ENCODE measurements around the gene DTX2.
"Not testable (repeated sequence)": the region's sequence is repeated elsewhere in the genome, so short reads cannot be mapped to it uniquely, and the experiment has no call there.

The DTX2 gene

GRCh38 chr7:76506643-76507042, 45.1 kb downstream of the DTX2 start:
- not testable (repeated sequence) for DNase-seq; H3K79me2 ChIP-seq (ENCODE audit: control insufficient read depth, insufficient read depth, low read length); H3K4ac ChIP-seq (ENCODE audit: low read depth, low read length); H2AK5ac ChIP-seq (ENCODE audit: low read length); H3K4me1 ChIP-seq (ENCODE audit: control insufficient read depth, low read depth, low read length); H2BK15ac ChIP-seq (replicated peaks; ENCODE audit: low read depth); H3K9ac ChIP-seq (ENCODE audit: low read length); H4K8ac ChIP-seq (ENCODE audit: low read depth, low read length); H3K79me1 ChIP-seq (ENCODE audit: low read length); H2BK5ac ChIP-seq (ENCODE audit: low read length); H3K56ac ChIP-seq (ENCODE audit: low read length); H4K5ac ChIP-seq (ENCODE audit: low read length); H3K27ac ChIP-seq (ENCODE audit: low read depth, low read length); H3K4me3 ChIP-seq (ENCODE audit: low read length); H2BK120ac ChIP-seq (ENCODE audit: low read depth, low read length); H3K4me2 ChIP-seq (ENCODE audit: low read length); H3K27me3 ChIP-seq (ENCODE audit: insufficient read depth, low read length, poor library complexity); H3K36me3 ChIP-seq (ENCODE audit: control insufficient read depth, insufficient read depth, low read length); H3K18ac ChIP-seq (ENCODE audit: low read length); H3K23ac ChIP-seq (ENCODE audit: low read length)
- no CpG with 5 or more reads among the region's 8 CpGs for WGBS (ENCODE audit: extremely low coverage, insufficient coverage, low lambda C conversion rate)

GRCh38 chr7:76507723-76508406, 46.4 kb downstream of the DTX2 start:
- H3K9ac ChIP-seq (ENCODE audit: low read length), result no peak overlapping the region
- no peak overlapping the region for H3K56ac ChIP-seq (ENCODE audit: low read length)
- no peak overlapping the region for H3K18ac ChIP-seq (ENCODE audit: low read length)
- no peak overlapping the region for H2BK5ac ChIP-seq (ENCODE audit: low read length)
- H3K23ac ChIP-seq (ENCODE audit: low read length), result no peak overlapping the region
- 100% methylated on average over 2 of the region's 11 CpGs for WGBS (ENCODE audit: extremely low coverage, insufficient coverage, low lambda C conversion rate)
- no peak overlapping the region for H3K4ac ChIP-seq (ENCODE audit: low read depth, low read length)
- H2BK120ac ChIP-seq (ENCODE audit: low read depth, low read length), result no peak overlapping the region
- no peaks in the 10 kb centered on the region for H3K79me1 ChIP-seq (ENCODE audit: low read length)
- H2AK5ac ChIP-seq (ENCODE audit: low read length), result no peak overlapping the region
- H3K27me3 ChIP-seq (ENCODE audit: insufficient read depth, low read length, poor library complexity), result no peaks in the 10 kb centered on the region
- H3K4me1 ChIP-seq (ENCODE audit: control insufficient read depth, low read depth, low read length), result peaks cover 2% of the 10 kb centered on the region
- no peak overlapping the region for H4K5ac ChIP-seq (ENCODE audit: low read length)
- no peak for DNase-seq
- no peak overlapping the region for H2BK15ac ChIP-seq (replicated peaks; ENCODE audit: low read depth)
- H3K4me2 ChIP-seq (ENCODE audit: low read length), result no peak overlapping the region
- peaks cover 1% of the 10 kb centered on the region for H3K36me3 ChIP-seq (ENCODE audit: control insufficient read depth, insufficient read depth, low read length)
- no peaks in the 10 kb centered on the region for H3K79me2 ChIP-seq (ENCODE audit: control insufficient read depth, insufficient read depth, low read length)
- no peak overlapping the region for H3K27ac ChIP-seq (ENCODE audit: low read depth, low read length)
- no peak overlapping the region for H3K4me3 ChIP-seq (ENCODE audit: low read length)
- no peak overlapping the region for H4K8ac ChIP-seq (ENCODE audit: low read depth, low read length)

GRCh38 chr7:76509931-76510877, 48.7 kb downstream of the DTX2 start, which contains the start of gene UPK3B:
Gene UPK3B (plus strand): TSS chr7:76510552. CDS start chr7:76510653, 101 bp downstream.
- peak; percentile 84 for DNase-seq
- Histone ChIP-seq H4K8ac (ENCODE audit: low read depth, low read length) (no peak within 1 kb of the TSS), H3K23ac (ENCODE audit: low read length) (no peak within 1 kb of the TSS), H2BK5ac (ENCODE audit: low read length) (no peak within 1 kb of the TSS), H3K4me2 (ENCODE audit: low read length) (no peak within 1 kb of the TSS), H3K4ac (ENCODE audit: low read depth, low read length) (no peak within 1 kb of the TSS), H4K5ac (ENCODE audit: low read length) (no peak within 1 kb of the TSS), H3K36me3 (ENCODE audit: control insufficient read depth, insufficient read depth, low read length) (peaks cover 1% of the 10 kb centered on the region), H3K4me1 (ENCODE audit: control insufficient read depth, low read depth, low read length) (peaks cover 2% of the 10 kb centered on the region), H3K79me2 (ENCODE audit: control insufficient read depth, insufficient read depth, low read length) (no peaks in the 10 kb centered on the region), H3K79me1 (ENCODE audit: low read length) (no peaks in the 10 kb centered on the region), H2BK15ac (replicated peaks; ENCODE audit: low read depth) (no peak within 1 kb of the TSS), H3K9ac (ENCODE audit: low read length) (no peak within 1 kb of the TSS), H2BK120ac (ENCODE audit: low read depth, low read length) (no peak within 1 kb of the TSS), H3K56ac (ENCODE audit: low read length) (peak within 1 kb of the TSS; percentile 25), H3K18ac (ENCODE audit: low read length) (no peak within 1 kb of the TSS), H2AK5ac (ENCODE audit: low read length) (no peak within 1 kb of the TSS), H3K27ac (ENCODE audit: low read depth, low read length) (no peak within 1 kb of the TSS), H3K27me3 (ENCODE audit: insufficient read depth, low read length, poor library complexity) (no peaks in the 10 kb centered on the region), H3K4me3 (ENCODE audit: low read length) (no peak within 1 kb of the TSS)
- WGBS (ENCODE audit: extremely low coverage, insufficient coverage, low lambda C conversion rate), result no CpG with 5 or more reads among the region's 20 CpGs

GRCh38 chr7:76511200-76511910, 49.8 kb downstream of the DTX2 start:
- not testable (repeated sequence) for H2BK120ac ChIP-seq (ENCODE audit: low read depth, low read length); H4K5ac ChIP-seq (ENCODE audit: low read length); DNase-seq; H3K27me3 ChIP-seq (ENCODE audit: insufficient read depth, low read length, poor library complexity); H3K18ac ChIP-seq (ENCODE audit: low read length); H3K56ac ChIP-seq (ENCODE audit: low read length); H3K79me2 ChIP-seq (ENCODE audit: control insufficient read depth, insufficient read depth, low read length); H3K36me3 ChIP-seq (ENCODE audit: control insufficient read depth, insufficient read depth, low read length); H3K4me1 ChIP-seq (ENCODE audit: control insufficient read depth, low read depth, low read length); H3K4ac ChIP-seq (ENCODE audit: low read depth, low read length); H3K79me1 ChIP-seq (ENCODE audit: low read length); H3K4me2 ChIP-seq (ENCODE audit: low read length); H2AK5ac ChIP-seq (ENCODE audit: low read length); H3K4me3 ChIP-seq (ENCODE audit: low read length); H2BK15ac ChIP-seq (replicated peaks; ENCODE audit: low read depth); H4K8ac ChIP-seq (ENCODE audit: low read depth, low read length); H3K23ac ChIP-seq (ENCODE audit: low read length); H3K27ac ChIP-seq (ENCODE audit: low read depth, low read length); H2BK5ac ChIP-seq (ENCODE audit: low read length); H3K9ac ChIP-seq (ENCODE audit: low read length)
- no CpG with 5 or more reads among the region's 24 CpGs for WGBS (ENCODE audit: extremely low coverage, insufficient coverage, low lambda C conversion rate)

GRCh38 chr7:76511911-76512885, 50.7 kb downstream of the DTX2 start:
- H2BK120ac ChIP-seq (ENCODE audit: low read depth, low read length); H3K56ac ChIP-seq (ENCODE audit: low read length); H3K79me1 ChIP-seq (ENCODE audit: low read length); H3K4me3 ChIP-seq (ENCODE audit: low read length); H2BK5ac ChIP-seq (ENCODE audit: low read length); H3K27me3 ChIP-seq (ENCODE audit: insufficient read depth, low read length, poor library complexity); H3K4me2 ChIP-seq (ENCODE audit: low read length); H2BK15ac ChIP-seq (replicated peaks; ENCODE audit: low read depth); H2AK5ac ChIP-seq (ENCODE audit: low read length); H3K79me2 ChIP-seq (ENCODE audit: control insufficient read depth, insufficient read depth, low read length); H3K18ac ChIP-seq (ENCODE audit: low read length); H3K9ac ChIP-seq (ENCODE audit: low read length); H3K27ac ChIP-seq (ENCODE audit: low read depth, low read length); H3K23ac ChIP-seq (ENCODE audit: low read length); H4K5ac ChIP-seq (ENCODE audit: low read length); DNase-seq; H3K4me1 ChIP-seq (ENCODE audit: control insufficient read depth, low read depth, low read length); H3K36me3 ChIP-seq (ENCODE audit: control insufficient read depth, insufficient read depth, low read length); H4K8ac ChIP-seq (ENCODE audit: low read depth, low read length); H3K4ac ChIP-seq (ENCODE audit: low read depth, low read length): not testable (repeated sequence)
- no CpG with 5 or more reads among the region's 31 CpGs for WGBS (ENCODE audit: extremely low coverage, insufficient coverage, low lambda C conversion rate)
